Hepatocyte (in vitro differentiated cells): Measurements from ENCODE around the gene DNMT3A. TPM values are rescaled to one million over a fixed set of nuclear protein-coding genes. Genes with fewer than 3 reads are reported as not detected.

ENCODE experiments used
- DNase-seq: peaks from one replicate; pipeline ENCODE4 v3.0.0-alpha.2; 2016; ENCODE audit warnings: low spot score
- H2AFZ ChIP-seq: fragments of 200-600 bp; sonication (generic); 2 replicates; pipeline ENCODE4 v1.6.0; 2016; ENCODE audit warnings: antibody characterized with exemption, mild to moderate bottlenecking
- H3K27ac ChIP-seq: fragments of 200-600 bp; sonication (generic); 2 replicates; pipeline ENCODE4 v1.5.1; 2016; ENCODE audit warnings: mild to moderate bottlenecking
- H3K27me3 ChIP-seq: fragments of 200-600 bp; sonication (generic); 2 replicates; pipeline ENCODE4 v1.6.1; 2016
- H3K36me3 ChIP-seq: fragments of 200-600 bp; sonication (generic); replicated peaks from 2 replicates; pipeline ENCODE4 v1.5.1; 2016; ENCODE audit warnings: low read depth; ENCODE audit not compliant: insufficient read depth
- H3K4me1 ChIP-seq: fragments of 200-600 bp; sonication (generic); 2 replicates; pipeline ENCODE4 v1.5.1; 2016; ENCODE audit warnings: mild to moderate bottlenecking, moderate library complexity; ENCODE audit not compliant: insufficient read depth
- H3K4me2 ChIP-seq: fragments of 200-600 bp; sonication (generic); 2 replicates; pipeline ENCODE4 v1.6.0; 2016
- H3K4me3 ChIP-seq: fragments of 200-600 bp; sonication (generic); 2 replicates; pipeline ENCODE4 v1.5.1; 2016; ENCODE audit warnings: mild to moderate bottlenecking
- H3K79me2 ChIP-seq: fragments of 200-600 bp; sonication (generic); 2 replicates; pipeline ENCODE4 v1.6.0; 2017; ENCODE audit warnings: mild to moderate bottlenecking
- H3K9me2 ChIP-seq: fragments of 200-600 bp; sonication (generic); replicated peaks from 2 replicates; pipeline ENCODE4 v1.6.0; 2017; ENCODE audit warnings: mild to moderate bottlenecking; ENCODE audit not compliant: insufficient read depth
- H3K9me3 ChIP-seq: fragments of 200-600 bp; sonication (generic); 2 replicates; pipeline ENCODE4 v1.5.1; 2016; ENCODE audit warnings: low read depth, mild to moderate bottlenecking
- H4K20me1 ChIP-seq: fragments of 200-600 bp; sonication (generic); 2 replicates; pipeline ENCODE4 v1.6.0; 2016; ENCODE audit warnings: mild to moderate bottlenecking; ENCODE audit not compliant: insufficient read depth, poor library complexity, severe bottlenecking
- CTCF ChIP-seq: fragments of 200-600 bp; sonication (generic); IDR thresholded peaks from 2 replicates; pipeline ENCODE4 v1.5.1; 2016; ENCODE audit warnings: antibody characterized with exemption, mild to moderate bottlenecking; ENCODE audit not compliant: poor library complexity
- EZH2 ChIP-seq: fragments of 200-600 bp; sonication (generic); IDR thresholded peaks from 2 replicates; pipeline ENCODE4 v1.6.1; 2016; ENCODE audit warnings: antibody characterized with exemption, mild to moderate bottlenecking, borderline replicate concordance
- EZH2phosphoT487 ChIP-seq: fragments of 200-600 bp; sonication (generic); IDR thresholded peaks from one replicate; pipeline ENCODE4 v1.6.1; 2018; ENCODE audit warnings: antibody characterized with exemption, mild to moderate bottlenecking, low read depth, moderate library complexity; ENCODE audit not compliant: unreplicated experiment, severe bottlenecking
- WGBS: methylation state at CpG from one replicate; pipeline ENCODE4 v1.1.6; 2016; ENCODE audit warnings: low lambda C conversion rate; ENCODE audit errors: missing lambda C conversion rate; 5-methylcytosine and 5-hydroxymethylcytosine counted together
- polyA plus RNA-seq: library from polyadenylated mRNA; unstranded; fragments of >200 nt; fragmentation: Nextera tagmentation; extraction: Ambion mirVana; gene quantifications from 2 replicates; pipeline ENCODE4 v1.2.1, GENCODE V29; 2016
- total RNA-seq: library from RNA; depleted of rRNA; stranded (reverse); fragments of >200 nt; gene quantifications from 2 replicates; pipeline ENCODE4 v1.2.3, GENCODE V29; 2014

DNMT3A gene
- total and polyA plus RNA-seq, 2 experiments from 2014 or later, result 28.3 to 43.8 TPM

DNA sequence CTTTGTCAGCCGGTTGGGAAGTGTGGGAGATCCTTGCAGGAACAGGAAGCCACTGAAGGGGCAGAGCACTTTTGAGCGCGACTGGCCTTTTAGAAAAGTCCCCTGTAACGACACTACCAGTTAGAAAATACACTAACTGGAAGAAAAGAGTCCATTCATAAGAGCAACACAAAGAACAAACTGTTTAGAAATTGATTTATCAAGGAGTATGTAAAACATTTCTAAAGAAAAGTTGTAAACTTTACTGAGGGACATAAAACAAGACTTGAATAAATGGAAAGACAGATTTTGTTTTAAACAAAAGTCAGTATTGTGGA is 143.6 kb downstream of the DNMT3A start:
- Histone ChIP-seq H3K27me3 (no peaks in the 10 kb centered on the region), H3K9me2 (no peaks in the 10 kb centered on the region), H3K79me2 (no peaks in the 10 kb centered on the region), H3K9me3 (no peaks in the 10 kb centered on the region), H2AFZ (no peak overlapping the region), H4K20me1 (no peaks in the 10 kb centered on the region), H3K4me1 (peaks cover 5% of the 10 kb centered on the region), H3K36me3 (no peaks in the 10 kb centered on the region), H3K4me2 (peak overlapping the region; percentile 33), H3K27ac (peak overlapping the region; percentile 80), H3K4me3 (no peak overlapping the region)
- TF ChIP-seq EZH2phosphoT487 (no peak), EZH2 (no peak)
- 62% methylated on average over 4 of the region's 4 CpGs for WGBS
- DNase-seq, result no peak

GRCh38 chr2:25197336-25198208 is 144.2 kb downstream of the DNMT3A start:
- DNase-seq, result peak; percentile 26
- TF ChIP-seq CTCF (no peak), EZH2phosphoT487 (no peak), EZH2 (no peak)
- 70% methylated on average over 12 of the region's 12 CpGs for WGBS
- Histone ChIP-seq H3K79me2 (no peaks in the 10 kb centered on the region), H3K36me3 (no peaks in the 10 kb centered on the region), H4K20me1 (no peaks in the 10 kb centered on the region), H2AFZ (no peak overlapping the region), H3K9me2 (no peaks in the 10 kb centered on the region), H3K4me1 (peaks cover 5% of the 10 kb centered on the region), H3K27me3 (no peaks in the 10 kb centered on the region), H3K4me3 (no peak overlapping the region), H3K4me2 (peak overlapping the region; percentile 33), H3K9me3 (no peaks in the 10 kb centered on the region), H3K27ac (peak overlapping the region; percentile 80)

DNA sequence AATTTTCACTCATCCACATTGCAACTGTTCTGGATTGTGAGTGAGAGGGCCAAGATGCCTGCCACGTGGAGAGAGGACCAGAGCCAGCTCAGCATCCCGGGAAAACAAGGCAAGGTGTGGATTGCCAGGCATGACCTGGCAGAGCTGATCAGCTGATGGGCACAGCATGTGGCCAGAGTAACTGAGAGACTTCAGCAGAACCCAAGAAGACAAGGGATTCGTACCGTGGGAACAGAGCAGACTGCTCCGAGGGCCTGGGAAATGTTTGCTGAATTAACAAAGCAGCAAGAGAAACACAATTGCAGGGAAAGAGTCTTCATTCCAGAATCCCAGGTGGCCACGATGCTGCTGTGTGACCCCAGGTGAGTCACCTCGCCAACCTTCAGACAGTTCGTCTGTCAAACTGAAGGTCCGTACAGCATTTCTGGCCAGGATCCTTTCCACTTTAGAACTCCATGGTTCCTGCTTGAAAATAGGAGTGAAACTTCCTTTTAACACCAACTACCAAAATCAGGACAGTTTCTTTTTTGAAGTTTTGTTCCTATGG is 147.1 kb downstream of the DNMT3A start:
- no peaks in the 10 kb centered on the region for H3K36me3 ChIP-seq
- H2AFZ ChIP-seq, result no peak overlapping the region
- H4K20me1 ChIP-seq, result no peaks in the 10 kb centered on the region
- H3K9me2 ChIP-seq, result no peaks in the 10 kb centered on the region
- no peaks in the 10 kb centered on the region for H3K27me3 ChIP-seq
- H3K9me3 ChIP-seq, result no peaks in the 10 kb centered on the region
- TF ChIP-seq EZH2phosphoT487 (no peak), CTCF (no peak), EZH2 (no peak)
- H3K4me1 ChIP-seq, result peaks cover 5% of the 10 kb centered on the region
- no peak for DNase-seq
- WGBS, result 68% methylated on average over 9 of the region's 9 CpGs
- no peak overlapping the region for H3K4me3 ChIP-seq
- H3K79me2 ChIP-seq, result no peaks in the 10 kb centered on the region
- H3K4me2 ChIP-seq, result no peak overlapping the region
- H3K27ac ChIP-seq, result no peak overlapping the region

- Histone ChIP-seq H3K27ac (no peak overlapping the region), H3K36me3 (no peaks in the 10 kb centered on the region), H3K9me2 (no peaks in the 10 kb centered on the region), H2AFZ (no peak overlapping the region), H3K4me1 (no peaks in the 10 kb centered on the region), H3K4me3 (no peak overlapping the region), H3K9me3 (no peaks in the 10 kb centered on the region), H3K4me2 (no peak overlapping the region), H3K27me3 (no peaks in the 10 kb centered on the region), H3K79me2 (no peaks in the 10 kb centered on the region), H4K20me1 (no peaks in the 10 kb centered on the region)
- TF ChIP-seq EZH2, result no peak
- no peak for TF ChIP-seq EZH2phosphoT487
- no peak for TF ChIP-seq CTCF
- WGBS, result 72% methylated on average over 5 of the region's 5 CpGs
- no peak for DNase-seq
Measured at GRCh38 chr2:25190536-25190935, 151.2 kb downstream of the DNMT3A start.
